Type B pancreatic cell (in vitro differentiated cells): Measurements from ENCODE around the gene DERA. TPM values are rescaled to one million over a fixed set of nuclear protein-coding genes. Genes with fewer than 3 reads are reported as not detected.
A peak's percentile ranks its signal among the peaks of the same experiment; 100 is the strongest.

Experiments used
- DNase-seq: peaks from one replicate; pipeline ENCODE4 v3.0.0; 2021; ENCODE audit warnings: mixed read lengths; ENCODE audit not compliant: unreplicated experiment; ENCODE audit errors: extremely low spot score
- H3K27ac Mint-ChIP-seq: 2 replicates; pipeline ENCODE4 v1.8.0; 2021; ENCODE audit warnings: mild to moderate bottlenecking, mixed read lengths
- H3K27me3 Mint-ChIP-seq: 2 replicates; pipeline ENCODE4 v1.8.0; 2021; ENCODE audit warnings: mixed read lengths
- H3K36me3 Mint-ChIP-seq: 2 replicates; pipeline ENCODE4 v1.8.0; 2021; ENCODE audit warnings: mixed read lengths
- H3K4me1 Mint-ChIP-seq: one replicate; pipeline ENCODE4 v1.8.0; 2021; ENCODE audit warnings: mixed read lengths; ENCODE audit not compliant: unreplicated experiment
- H3K4me3 Mint-ChIP-seq: 2 replicates; pipeline ENCODE4 v1.8.0; 2021; ENCODE audit warnings: mild to moderate bottlenecking, mixed read lengths
- H3K9me3 Mint-ChIP-seq: 2 replicates; pipeline ENCODE4 v1.8.0; 2021; ENCODE audit warnings: mixed read lengths
- CTCF ChIP-seq: fragments of 200-600 bp; sonication (generic); conservative IDR thresholded peaks from 2 replicates; pipeline ENCODE4 v1.5.0; 2021; ENCODE audit warnings: antibody characterized with exemption, mild to moderate bottlenecking
- long read RNA-seq: library from polyadenylated mRNA; unstranded; transcript quantifications from one replicate; pipeline ENCODE4 v2.0.0, GENCODE V29; 2020
- total RNA-seq: library from RNA; stranded (reverse); gene quantifications from 2 replicates; pipeline ENCODE4 v1.2.1, GENCODE V29; 2021; ENCODE audit warnings: low replicate concordance

The DERA gene
- 33.9 and 71.9 TPM in 2 replicates for total RNA-seq
- long read RNA-seq, transcript DERA-209 (8 exons, 854 nt): minor isoform, 5 of 536 reads
- long read RNA-seq, transcript DERA-201 (9 exons, 1,705 nt): major isoform, 438 of 536 reads
- long read RNA-seq, partial matches to known transcripts: 27 of 536 reads
- long read RNA-seq, other reads (novel, unspliced or antisense): 65 of 536 reads

- peaks cover 6% of the 10 kb centered on the region for H3K36me3 Mint-ChIP-seq
- H3K27ac Mint-ChIP-seq: peak within 1 kb of the TSS; percentile 95
- no peaks in the 10 kb centered on the region for H3K9me3 Mint-ChIP-seq
- peak within 1 kb of the TSS; percentile 93 for H3K4me3 Mint-ChIP-seq
- peak; percentile 86 for DNase-seq
- TF ChIP-seq CTCF: no peak
- peaks cover 8% of the 10 kb centered on the region for H3K4me1 Mint-ChIP-seq
- no peaks in the 10 kb centered on the region for H3K27me3 Mint-ChIP-seq
These were observed at the start of gene DERA for GRCh38 chr12:15910864-15911721. Gene DERA (plus strand): TSS chr12:15911332. CDS start chr12:15911384, 52 bp downstream.

- no peak for DNase-seq
- Mint-ChIP-seq H3K27ac (no peak overlapping the region), H3K4me1 (no peaks in the 10 kb centered on the region), H3K4me3 (no peak overlapping the region), H3K27me3 (peaks cover 25% of the 10 kb centered on the region), H3K9me3 (no peaks in the 10 kb centered on the region), H3K36me3 (no peaks in the 10 kb centered on the region)
- TF ChIP-seq CTCF: no peak
These were observed 49.7 kb upstream of the DERA start for GRCh38 chr12:15861404-15861803.

- H3K9me3 Mint-ChIP-seq: no peaks in the 10 kb centered on the region
- no peak overlapping the region for H3K27ac Mint-ChIP-seq
- TF ChIP-seq CTCF: no peak
- H3K36me3 Mint-ChIP-seq: no peaks in the 10 kb centered on the region
- no peaks in the 10 kb centered on the region for H3K4me1 Mint-ChIP-seq
- no peak overlapping the region for H3K4me3 Mint-ChIP-seq
- H3K27me3 Mint-ChIP-seq: peaks cover 26% of the 10 kb centered on the region
- no peak for DNase-seq
These were observed 48.3 kb upstream of the DERA start for GRCh38 chr12:15862840-15863239.

- no peak for DNase-seq
- H3K36me3 Mint-ChIP-seq: no peaks in the 10 kb centered on the region
- no peak overlapping the region for H3K4me3 Mint-ChIP-seq
- H3K4me1 Mint-ChIP-seq: no peaks in the 10 kb centered on the region
- no peaks in the 10 kb centered on the region for H3K9me3 Mint-ChIP-seq
- no peak overlapping the region for H3K27ac Mint-ChIP-seq
- peaks cover 21% of the 10 kb centered on the region for H3K27me3 Mint-ChIP-seq
- TF ChIP-seq CTCF: no peak
These were observed 47.8 kb upstream of the DERA start for GRCh38 chr12:15863372-15863771.

GRCh38 chr12:15863984-15864383 is 47.1 kb upstream of the DERA start:
- H3K9me3 Mint-ChIP-seq: no peaks in the 10 kb centered on the region
- H3K36me3 Mint-ChIP-seq: no peaks in the 10 kb centered on the region
- no peak for TF ChIP-seq CTCF
- peaks cover 20% of the 10 kb centered on the region for H3K27me3 Mint-ChIP-seq
- no peak overlapping the region for H3K4me3 Mint-ChIP-seq
- H3K4me1 Mint-ChIP-seq: no peaks in the 10 kb centered on the region
- no peak for DNase-seq
- no peak overlapping the region for H3K27ac Mint-ChIP-seq
